Small intestine (tissue), 7 donors: ENCODE measurements around the gene ART4. TPM values are rescaled to one million over a fixed set of nuclear protein-coding genes. Genes with fewer than 3 reads are reported as not detected.
A peak's percentile ranks its signal among the peaks of the same experiment; 100 is the strongest.

Source experiments
- DNase-seq, 2 donors: peaks; one replicate each; pipeline versions ENCODE4 v3.0.0 to v3.0.0-alpha.2; 2013
- FAIRE-seq: peaks from 2 replicates; lab custom pipeline; 2012; peaks lifted over from hg19 to GRCh38; lab: Jason Lieb, UNC
- H3K27ac ChIP-seq, 3 donors: one replicate each; pipeline ENCODE4 v1.5.1; 2013; ENCODE audit warnings: low read length in 2 of 3, mild to moderate bottlenecking in 2 of 3, control low read depth in 1 of 3, inconsistent platforms in 1 of 3, low read depth in 1 of 3, moderate library complexity in 1 of 3
- H3K27me3 ChIP-seq, 3 donors: one replicate each; pipeline ENCODE4 v1.6.1; 2013; ENCODE audit warnings: low read length in 3 of 3, inconsistent platforms in 1 of 3; ENCODE audit not compliant: control insufficient read depth in 3 of 3, insufficient read depth in 3 of 3
- H3K36me3 ChIP-seq, 3 donors: one replicate each; pipeline ENCODE4 v1.6.1; 2013; ENCODE audit warnings: low read length in 3 of 3, inconsistent platforms in 1 of 3, low read depth in 1 of 3, mild to moderate bottlenecking in 1 of 3, moderate library complexity in 1 of 3; ENCODE audit not compliant: control insufficient read depth in 3 of 3, insufficient read depth in 2 of 3
- H3K4me1 ChIP-seq, 3 donors: one replicate each; pipeline ENCODE4 v1.6.1; 2013; ENCODE audit warnings: low read length in 2 of 3, inconsistent platforms in 1 of 3, low read depth in 1 of 3, mild to moderate bottlenecking in 1 of 3, moderate library complexity in 1 of 3; ENCODE audit not compliant: control insufficient read depth in 3 of 3, insufficient read depth in 2 of 3
- H3K4me3 ChIP-seq, 3 donors: one replicate each; pipeline ENCODE4 v1.5.1; 2013; ENCODE audit warnings: low read length in 3 of 3, control low read depth in 1 of 3, inconsistent platforms in 1 of 3, low read depth in 1 of 3, mild to moderate bottlenecking in 1 of 3, moderate library complexity in 1 of 3
- H3K9me3 ChIP-seq, 2 donors: one replicate each; pipeline ENCODE4 v1.6.1; 2013; ENCODE audit warnings: low read depth in 1 of 2, low read length in 1 of 2; ENCODE audit not compliant: control insufficient read depth in 2 of 2, insufficient read depth in 1 of 2
- WGBS, 3 donors: extraction: QIAGEN DNeasy Blood & Tissue Kit; methylation state at CpG; one replicate each; pipeline ENCODE4 v1.1.7; 2013; 5-methylcytosine and 5-hydroxymethylcytosine counted together
- polyA plus RNA-seq, 4 donors: library from polyadenylated mRNA; stranded (reverse) in 3 of 4; unstranded in 1 of 4; fragments of 200-250 nt in 3 of 4; fragments of 120-200 nt in 1 of 4; gene quantifications; one replicate each; pipeline versions ENCODE4 v1.2.1 to v1.2.3, GENCODE V29; 2013
- donor health status: healthy with polysubstance abuse.
- donor health status: control.
- donor health status: control.
- donor health status: Bipolar disorder and iron deficiency.
- donor health status: healthy.

Gene ART4
- polyA plus RNA-seq, 4 donors = 0.31 to 6.6 TPM; not detected in 2

GRCh38 chr12:14824012-14824634 lies 19.2 kb downstream of the ART4 start:
- no peak for FAIRE-seq
- DNase-seq = no peak
- Histone ChIP-seq H3K27ac (no peak overlapping the region), H3K4me1 (no peaks in the 10 kb centered on the region), H3K4me3 (no peak overlapping the region), H3K27me3 (no peaks in the 10 kb centered on the region), H3K36me3 (no peaks in the 10 kb centered on the region), H3K9me3 (no peaks in the 10 kb centered on the region)
- 74 to 76% (median 74%) methylated on average over 1 of the region's 1 CpG for WGBS, 3 donors

GRCh38 chr12:14814014-14814413 lies 29.3 kb downstream of the ART4 start, which contains the start of gene SMCO3:
Gene SMCO3 (minus strand): TSS chr12:14814182. CDS start chr12:14806680, 7,502 bp downstream.
- Histone ChIP-seq H3K27ac (no peak within 1 kb of the TSS), H3K4me3 (no peak within 1 kb of the TSS), H3K36me3 (no peaks in the 10 kb centered on the region), H3K9me3 (no peaks in the 10 kb centered on the region), H3K4me1 (no peaks in the 10 kb centered on the region), H3K27me3 (no peaks in the 10 kb centered on the region)
- 79 to 89% (median 87%) methylated on average over 3 of the region's 3 CpGs for WGBS, 3 donors
- FAIRE-seq (no peak), DNase-seq (no peak)

GRCh38 chr12:14811486-14811885 lies 31.8 kb downstream of the ART4 start:
- FAIRE-seq (no peak), DNase-seq (no peak)
- Histone ChIP-seq H3K27ac (no peak overlapping the region), H3K9me3 (no peaks in the 10 kb centered on the region), H3K4me1 (no peaks in the 10 kb centered on the region), H3K36me3 (no peaks in the 10 kb centered on the region), H3K27me3 (no peaks in the 10 kb centered on the region), H3K4me3 (no peak overlapping the region)
- WGBS, 3 donors = 96 to 99% (median 97%) methylated on average over 2 of the region's 2 CpGs

GRCh38 chr12:14810953-14811483 lies 32.3 kb downstream of the ART4 start:
- Histone ChIP-seq H3K27me3 (no peaks in the 10 kb centered on the region), H3K9me3 (no peaks in the 10 kb centered on the region), H3K27ac (no peak overlapping the region), H3K4me3 (no peak overlapping the region), H3K36me3 (no peaks in the 10 kb centered on the region), H3K4me1 (no peaks in the 10 kb centered on the region)
- FAIRE-seq = no peak
- 94 to 99% (median 94%) methylated on average over 1 of the region's 1 CpG for WGBS, 3 donors
- DNase-seq = peak; percentile 5 to 36

- whole genome bisulfite sequencing, 3 donors = 55 to 73% (median 63%) methylated on average over 5 of the region's 5 CpGs
- no peak for FAIRE-seq
- H3K27ac ChIP-seq = no peak overlapping the region
Measured at GRCh38 chr12:14810167-14810952, 33.0 kb downstream of the ART4 start.

GRCh38 chr12:14803830-14804160 lies 39.5 kb downstream of the ART4 start:
- DNase-seq (no peak), FAIRE-seq (no peak)
- Histone ChIP-seq H3K4me3 (peak overlapping the region; percentile 87 to 90 (median 88)), H3K36me3 (peaks cover 0 to 4% (median 0%) of the 10 kb centered on the region in 3 donors), H3K9me3 (no peaks in the 10 kb centered on the region), H3K27ac (peak overlapping the region; percentile 46 to 86 (median 68)), H3K4me1 (peaks cover 0 to 5% (median 2%) of the 10 kb centered on the region in 3 donors), H3K27me3 (no peaks in the 10 kb centered on the region)
- WGBS, 3 donors = 0 to 1% (median 0%) methylated on average over 12 of the region's 12 CpGs

More at GRCh38 chr12:14810167-14810952, 33.0 kb downstream of the ART4 start:
- peak in 1 of 2 donors; percentile 10 for DNase-seq
- Histone ChIP-seq H3K4me3 (no peak overlapping the region), H3K27me3 (no peaks in the 10 kb centered on the region), H3K4me1 (no peaks in the 10 kb centered on the region), H3K36me3 (no peaks in the 10 kb centered on the region), H3K9me3 (no peaks in the 10 kb centered on the region)

GRCh38 chr12:14803011-14803829 lies 40.1 kb downstream of the ART4 start, which contains the start of the genes C12orf60 and WBP11:
Gene C12orf60 (plus strand): TSS chr12:14803670. CDS start chr12:14822936, 19,266 bp downstream.
Gene WBP11 (minus strand): TSS chr12:14803478. CDS start chr12:14801383, 2,095 bp downstream.
- DNase-seq (peak; percentile 97 to 99), FAIRE-seq (peak; percentile 93)
- Histone ChIP-seq H3K4me1 (peaks cover 0 to 5% (median 2%) of the 10 kb centered on the region in 3 donors), H3K27me3 (no peaks in the 10 kb centered on the region), H3K36me3 (peaks cover 0 to 4% (median 0%) of the 10 kb centered on the region in 3 donors), H3K9me3 (no peaks in the 10 kb centered on the region), H3K27ac (peak within 1 kb of the TSS; percentile 86 to 96 (median 90)), H3K4me3 (peak within 1 kb of the TSS; percentile 87 to 90 (median 88))
- WGBS, 3 donors = 0% methylated on average over 49 to 50 of the region's 50 CpGs

GRCh38 chr12:14802721-14803010 lies 40.7 kb downstream of the ART4 start:
- 0 to 1% (median 0%) methylated on average over 7 of the region's 7 CpGs for WGBS, 3 donors
- H3K4me1 ChIP-seq = peaks cover 0 to 5% (median 2%) of the 10 kb centered on the region in 3 donors
- peak overlapping the region; percentile 86 to 96 (median 90) for H3K27ac ChIP-seq
- FAIRE-seq = no peak
- DNase-seq = no peak
- peak overlapping the region; percentile 87 to 90 (median 88) for H3K4me3 ChIP-seq
- no peaks in the 10 kb centered on the region for H3K27me3 ChIP-seq
- peaks cover 0 to 4% (median under 1%) of the 10 kb centered on the region in 3 donors for H3K36me3 ChIP-seq
- H3K9me3 ChIP-seq = no peaks in the 10 kb centered on the region
